Breast epithelium (tissue), 4 donors: ENCODE results near the gene TFPT. TPM values are rescaled to one million over a fixed set of nuclear protein-coding genes. Genes with fewer than 3 reads are reported as not detected.
"Not testable (repeated sequence)": the region's sequence is repeated elsewhere in the genome, so short reads cannot be mapped to it uniquely, and the experiment has no call there.

Experiments used
- DNase-seq, 2 donors: peaks; one replicate each; pipeline ENCODE4 v3.0.0-alpha.2; 2019; ENCODE audit warnings: low spot score in 2 of 2
- H3K27ac ChIP-seq, 2 donors: fragments of 200-600 bp; sonication (generic) in 1 of 2; one replicate each; pipeline ENCODE4 v1.5.1; 2016 to 2019; ENCODE audit warnings: mild to moderate bottlenecking in 1 of 2
- H3K27me3 ChIP-seq, 2 donors: fragments of 200-600 bp; sonication (generic) in 1 of 2; one replicate each; pipeline versions ENCODE4 v1.5.1 to v1.6.0; 2017 to 2019; ENCODE audit warnings: control low read depth in 1 of 2, mild to moderate bottlenecking in 1 of 2
- H3K36me3 ChIP-seq: fragments of 200-600 bp; one replicate; pipeline ENCODE4 v1.5.1; 2019
- H3K4me1 ChIP-seq, 2 donors: fragments of 200-600 bp; sonication (generic); one replicate each; pipeline ENCODE4 v1.5.1; 2016 to 2019; ENCODE audit warnings: control low read depth in 1 of 2
- H3K4me3 ChIP-seq, 3 donors: fragments of 200-600 bp; sonication (generic); 1 replicate in 2 of 3; 2 replicates in 1 of 3; pipeline ENCODE4 v1.5.1; 2016 to 2019; ENCODE audit warnings: mild to moderate bottlenecking in 3 of 3, moderate library complexity in 2 of 3
- H3K9me3 ChIP-seq, 2 donors: fragments of 200-600 bp; sonication (generic) in 1 of 2; one replicate each; pipeline ENCODE4 v1.5.1; 2016 to 2019; ENCODE audit warnings: control low read depth in 1 of 2
- POLR2A ChIP-seq: fragments of 450-650 bp; IDR thresholded peaks from one replicate; pipeline ENCODE4 v1.6.1; 2016; ENCODE audit warnings: antibody characterized with exemption, mild to moderate bottlenecking, moderate library complexity
- POLR2AphosphoS5 ChIP-seq, 3 donors: sonication (generic); formaldehyde crosslinking; IDR thresholded peaks; one replicate each; pipeline ENCODE4 v1.6.1; 2017; ENCODE audit warnings: antibody characterized with exemption in 3 of 3
- intact Hi-C: fragments of 100-400 bp; cut with DNase I; formaldehyde crosslinking; loops from one replicate; pipeline ENCODE4 v1.15.1; 2023; ENCODE audit warnings: low total_unique reads
- total RNA-seq, 3 donors: library from RNA; depleted of rRNA; stranded (reverse); fragments of >200 nt; gene quantifications; one replicate each; pipeline ENCODE4 v1.1.0, GENCODE V29; 2016
- TF ChIP-seq, protein P1 (sequence below), 3 donors: fragments of 450-650 bp; IDR thresholded peaks; one replicate each; pipeline ENCODE4 v1.5.1; 2016 to 2017; ENCODE audit warnings: antibody characterized with exemption in 3 of 3, mild to moderate bottlenecking in 3 of 3, moderate library complexity in 3 of 3

Gene TFPT
- total RNA-seq, 3 donors from 2014 or later, result 11.9 to 16.7 (median 16.2) TPM

GRCh38 chr19:54096617-54097106 is 18.8 kb downstream of the TFPT start:
- intact Hi-C loops, result no loop called here
- no peaks in the 10 kb centered on the region for H3K9me3 ChIP-seq
- H3K4me1 ChIP-seq, result peaks cover 0 to 4% of the 10 kb centered on the region in 2 donors
- H3K36me3 ChIP-seq, result no peaks in the 10 kb centered on the region
- DNase-seq, result no peak
- H3K27ac ChIP-seq, result peak overlapping the region; percentile 52 to 80
- peak overlapping the region; percentile 34 to 64 (median 43) for H3K4me3 ChIP-seq
- TF ChIP-seq, protein P1, sequence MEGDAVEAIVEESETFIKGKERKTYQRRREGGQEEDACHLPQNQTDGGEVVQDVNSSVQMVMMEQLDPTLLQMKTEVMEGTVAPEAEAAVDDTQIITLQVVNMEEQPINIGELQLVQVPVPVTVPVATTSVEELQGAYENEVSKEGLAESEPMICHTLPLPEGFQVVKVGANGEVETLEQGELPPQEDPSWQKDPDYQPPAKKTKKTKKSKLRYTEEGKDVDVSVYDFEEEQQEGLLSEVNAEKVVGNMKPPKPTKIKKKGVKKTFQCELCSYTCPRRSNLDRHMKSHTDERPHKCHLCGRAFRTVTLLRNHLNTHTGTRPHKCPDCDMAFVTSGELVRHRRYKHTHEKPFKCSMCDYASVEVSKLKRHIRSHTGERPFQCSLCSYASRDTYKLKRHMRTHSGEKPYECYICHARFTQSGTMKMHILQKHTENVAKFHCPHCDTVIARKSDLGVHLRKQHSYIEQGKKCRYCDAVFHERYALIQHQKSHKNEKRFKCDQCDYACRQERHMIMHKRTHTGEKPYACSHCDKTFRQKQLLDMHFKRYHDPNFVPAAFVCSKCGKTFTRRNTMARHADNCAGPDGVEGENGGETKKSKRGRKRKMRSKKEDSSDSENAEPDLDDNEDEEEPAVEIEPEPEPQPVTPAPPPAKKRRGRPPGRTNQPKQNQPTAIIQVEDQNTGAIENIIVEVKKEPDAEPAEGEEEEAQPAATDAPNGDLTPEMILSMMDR (IDR thresholded peaks at IDR 0.05), result no peak
- TF ChIP-seq POLR2A (no peak), POLR2AphosphoS5 (IDR thresholded peaks at IDR 0.05) (no peak)
- H3K27me3 ChIP-seq, result peaks cover 0 to 13% of the 10 kb centered on the region in 2 donors

- H3K9me3 ChIP-seq, H3K27ac ChIP-seq, H3K36me3 ChIP-seq, H3K4me1 ChIP-seq, intact Hi-C loops: not testable (repeated sequence)
- H3K27me3 ChIP-seq, result peaks cover 0 to 13% of the 10 kb centered on the region in 2 donors
- H3K4me3 ChIP-seq, result peak overlapping the region; percentile 34 to 64 (median 43)
- DNase-seq, result peak in 1 of 2 donors; percentile 59
Observed at GRCh38 chr19:54095859-54096616, 19.4 kb downstream of the TFPT start.

- Histone ChIP-seq H3K27me3 (peaks cover 0 to 13% of the 10 kb centered on the region in 2 donors), H3K4me3 (peak overlapping the region; percentile 34 to 64 (median 43)), H3K4me1 (peaks cover 0 to 4% of the 10 kb centered on the region in 2 donors), H3K27ac (no peak overlapping the region), H3K9me3 (no peaks in the 10 kb centered on the region), H3K36me3 (no peaks in the 10 kb centered on the region)
- intact Hi-C loops, result no loop called here
- DNase-seq, result no peak
- no peak for TF ChIP-seq POLR2A
- TF ChIP-seq, protein P1 (IDR thresholded peaks at IDR 0.05), result no peak
- no peak for TF ChIP-seq POLR2AphosphoS5 (IDR thresholded peaks at IDR 0.05)
Observed at GRCh38 chr19:54095136-54095858, 20.2 kb downstream of the TFPT start.

GRCh38 chr19:54094426-54095000 is 20.9 kb downstream of the TFPT start:
- Histone ChIP-seq H3K9me3 (no peaks in the 10 kb centered on the region), H3K36me3 (no peaks in the 10 kb centered on the region), H3K4me3 (no peak overlapping the region), H3K27ac (no peak overlapping the region), H3K27me3 (peaks cover 0 to 13% of the 10 kb centered on the region in 2 donors), H3K4me1 (peaks cover 0 to 4% of the 10 kb centered on the region in 2 donors)
- TF ChIP-seq POLR2AphosphoS5 (IDR thresholded peaks at IDR 0.05) (no peak), POLR2A (no peak)
- TF ChIP-seq, protein P1 (IDR thresholded peaks at IDR 0.05), result no peak
- no peak for DNase-seq
- intact Hi-C loops, result no loop called here

DNA sequence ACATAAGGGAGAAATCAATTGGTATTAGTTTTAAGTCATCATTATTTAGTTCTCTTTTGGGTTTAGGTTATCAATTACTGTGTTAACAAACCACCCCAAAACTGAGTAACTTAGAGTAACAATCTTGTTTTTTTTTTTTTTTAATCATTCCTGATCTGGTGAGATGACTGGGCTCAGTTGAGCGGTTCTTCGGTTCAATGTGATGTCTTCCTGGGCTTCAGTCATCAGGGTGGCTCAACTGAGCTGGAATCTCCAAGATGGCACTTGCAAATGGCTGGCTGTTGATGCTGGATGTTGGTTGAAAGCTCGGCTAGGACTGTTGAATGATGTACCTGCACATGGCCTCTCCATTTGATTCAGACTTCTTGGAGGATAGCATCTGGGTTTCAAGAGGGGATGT is 31.0 kb downstream of the TFPT start:
- no peak for TF ChIP-seq POLR2A
- TF ChIP-seq, protein P1 (IDR thresholded peaks at IDR 0.05), result no peak
- TF ChIP-seq POLR2AphosphoS5 (IDR thresholded peaks at IDR 0.05), result no peak
- intact Hi-C loops, result no loop called here
- Histone ChIP-seq H3K9me3 (peaks cover 4 to 16% of the 10 kb centered on the region in 2 donors), H3K27me3 (no peaks in the 10 kb centered on the region), H3K4me3 (no peak overlapping the region), H3K4me1 (no peaks in the 10 kb centered on the region), H3K36me3 (no peaks in the 10 kb centered on the region), H3K27ac (no peak overlapping the region)
- DNase-seq, result no peak
